Prostate gland (tissue), 2 donors: ENCODE results near the gene PDIA3. TPM values are rescaled to one million over a fixed set of nuclear protein-coding genes. Genes with fewer than 3 reads are reported as not detected.
A peak's percentile ranks its signal among the peaks of the same experiment; 100 is the strongest.
"Not testable (repeated sequence)": the region's sequence is repeated elsewhere in the genome, so short reads cannot be mapped to it uniquely, and the experiment has no call there.

Experiments used
- DNase-seq: peaks from one replicate; pipeline ENCODE4 v3.0.0-alpha.2; 2019; ENCODE audit warnings: low spot score
- H3K27ac ChIP-seq, 2 donors: fragments of 200-600 bp; sonication (generic); 2 replicates each; pipeline ENCODE4 v1.5.1; 2017 to 2019
- H3K27me3 ChIP-seq: fragments of 200-600 bp; sonication (generic); replicated peaks from 2 replicates; pipeline ENCODE4 v1.5.1; 2019; ENCODE audit not compliant: insufficient read depth
- H3K36me3 ChIP-seq, 2 donors: fragments of 200-600 bp; sonication (generic); 1 replicate in 1 of 2; 2 replicates in 1 of 2; pipeline versions ENCODE4 v1.5.1 to v1.8.1; 2017 to 2019
- H3K4me1 ChIP-seq: fragments of 200-600 bp; sonication (generic); replicated peaks from 2 replicates; pipeline ENCODE4 v1.5.1; 2019
- H3K4me3 ChIP-seq, 2 donors: fragments of 200-600 bp; sonication (generic); 2 replicates each; pipeline ENCODE4 v1.5.1; 2017 to 2019
- H3K9me3 ChIP-seq: fragments of 200-600 bp; sonication (generic); 2 replicates; pipeline ENCODE4 v1.5.1; 2017
- POLR2A ChIP-seq: fragments of 450-650 bp; IDR thresholded peaks from one replicate; pipeline ENCODE4 v1.6.1; 2016; ENCODE audit warnings: antibody characterized with exemption, mild to moderate bottlenecking
- POLR2AphosphoS5 ChIP-seq: sonication (generic); formaldehyde crosslinking; IDR thresholded peaks from one replicate; pipeline ENCODE4 v1.6.1; 2017; ENCODE audit warnings: antibody characterized with exemption
- WGBS: methylation state at CpG from one replicate; pipeline ENCODE4 v1.1.5; 2018; 5-methylcytosine and 5-hydroxymethylcytosine counted together
- intact Hi-C: fragments of 100-400 bp; cut with DNase I; formaldehyde crosslinking; loops from one replicate; pipeline ENCODE4 v1.14.2; 2022
- total RNA-seq, 2 donors: library from RNA; depleted of rRNA; stranded (reverse); fragments of >200 nt; gene quantifications; one replicate each; pipeline ENCODE4 v1.1.0, GENCODE V29; 2016
- TF ChIP-seq, protein P1 (sequence below), 4 experiments: fragments of 200-600 bp in 2 of 4; fragments of 450-650 bp in 2 of 4; sonication (generic) in 2 of 4; IDR thresholded peaks; 1 replicate in 3 of 4; 2 replicates in 1 of 4; pipeline ENCODE4 v1.5.1; 2016 to 2019; ENCODE audit warnings: antibody characterized with exemption in 4 of 4, mild to moderate bottlenecking in 2 of 4, moderate library complexity in 2 of 4

The PDIA3 gene
- total RNA-seq = 100 to 1,000 TPM; 172 to 432 TPM

DNA sequence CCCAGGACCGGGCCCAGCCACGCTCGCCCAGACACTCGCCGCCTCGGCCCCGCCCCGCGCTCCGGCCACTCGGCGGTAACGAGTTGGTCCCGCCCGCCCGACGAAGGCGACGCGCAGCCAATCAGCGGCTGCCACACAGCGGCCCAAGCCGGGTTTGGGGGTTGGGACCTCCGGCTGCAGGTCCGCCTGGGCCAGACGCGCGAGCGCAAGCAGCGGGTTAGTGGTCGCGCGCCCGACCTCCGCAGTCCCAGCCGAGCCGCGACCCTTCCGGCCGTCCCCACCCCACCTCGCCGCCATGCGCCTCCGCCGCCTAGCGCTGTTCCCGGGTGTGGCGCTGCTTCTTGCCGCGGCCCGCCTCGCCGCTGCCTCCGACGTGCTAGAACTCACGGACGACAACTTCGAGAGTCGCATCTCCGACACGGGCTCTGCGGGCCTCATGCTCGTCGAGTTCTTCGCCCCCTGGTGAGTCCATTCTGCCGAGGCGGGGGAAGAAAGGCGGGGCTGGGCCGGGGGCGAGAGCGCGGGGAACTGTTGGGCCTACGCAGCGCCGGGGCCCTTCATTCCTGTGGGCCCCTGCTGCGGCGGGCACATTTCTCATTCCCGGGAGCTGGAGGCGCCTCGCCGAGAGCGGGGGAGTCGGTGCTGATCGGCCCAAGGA lies at the start of gene PDIA3:
TSS of gene PDIA3 (plus strand) at position 194 of the 658 bp plus-strand sequence. CDS start at position 296, 102 bp downstream.
- peak; percentile 93 for DNase-seq
- Histone ChIP-seq H3K27ac (peak within 1 kb of the TSS; percentile 94 to 96), H3K4me3 (peak within 1 kb of the TSS; percentile 84 to 90)
- H3K9me3 ChIP-seq, H3K4me1 ChIP-seq, intact Hi-C loops, H3K27me3 ChIP-seq, H3K36me3 ChIP-seq: not testable (repeated sequence)
- TF ChIP-seq POLR2AphosphoS5 (peak; percentile 87), POLR2A (peak; percentile 98)
- TF ChIP-seq, protein P1, sequence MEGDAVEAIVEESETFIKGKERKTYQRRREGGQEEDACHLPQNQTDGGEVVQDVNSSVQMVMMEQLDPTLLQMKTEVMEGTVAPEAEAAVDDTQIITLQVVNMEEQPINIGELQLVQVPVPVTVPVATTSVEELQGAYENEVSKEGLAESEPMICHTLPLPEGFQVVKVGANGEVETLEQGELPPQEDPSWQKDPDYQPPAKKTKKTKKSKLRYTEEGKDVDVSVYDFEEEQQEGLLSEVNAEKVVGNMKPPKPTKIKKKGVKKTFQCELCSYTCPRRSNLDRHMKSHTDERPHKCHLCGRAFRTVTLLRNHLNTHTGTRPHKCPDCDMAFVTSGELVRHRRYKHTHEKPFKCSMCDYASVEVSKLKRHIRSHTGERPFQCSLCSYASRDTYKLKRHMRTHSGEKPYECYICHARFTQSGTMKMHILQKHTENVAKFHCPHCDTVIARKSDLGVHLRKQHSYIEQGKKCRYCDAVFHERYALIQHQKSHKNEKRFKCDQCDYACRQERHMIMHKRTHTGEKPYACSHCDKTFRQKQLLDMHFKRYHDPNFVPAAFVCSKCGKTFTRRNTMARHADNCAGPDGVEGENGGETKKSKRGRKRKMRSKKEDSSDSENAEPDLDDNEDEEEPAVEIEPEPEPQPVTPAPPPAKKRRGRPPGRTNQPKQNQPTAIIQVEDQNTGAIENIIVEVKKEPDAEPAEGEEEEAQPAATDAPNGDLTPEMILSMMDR (IDR thresholded peaks at IDR 0.05) = peak in 2 of 4 experiments; percentile 19 to 43
- under 1% methylated on average over 64 of the region's 84 CpGs for WGBS

DNA sequence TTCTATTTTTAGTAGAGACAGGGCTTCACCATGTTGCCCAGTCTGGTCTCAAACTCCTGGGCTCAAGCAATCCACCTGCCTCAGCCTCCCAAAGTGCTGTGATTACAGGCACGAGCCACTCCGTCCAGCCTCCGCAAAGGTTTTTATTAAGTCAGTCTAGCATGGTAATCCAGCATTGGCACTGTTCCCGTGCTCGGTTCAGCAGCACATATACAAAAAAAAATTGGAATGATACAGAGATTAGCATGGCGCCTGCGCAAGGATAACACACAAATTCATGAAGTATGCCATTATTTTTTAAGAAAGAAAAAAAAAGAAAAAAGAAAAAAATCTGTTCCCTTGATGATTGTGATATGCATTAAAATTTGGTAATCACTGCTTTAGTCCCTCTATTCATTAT lies 44.1 kb upstream of the PDIA3 start:
- DNase-seq = no peak
- intact Hi-C loops = no loop called here
- Histone ChIP-seq H3K9me3 (no peaks in the 10 kb centered on the region), H3K36me3 (no peaks in the 10 kb centered on the region), H3K4me1 (no peaks in the 10 kb centered on the region), H3K4me3 (no peak overlapping the region), H3K27ac (no peak overlapping the region), H3K27me3 (no peaks in the 10 kb centered on the region)
- WGBS = 81% methylated on average over 7 of the region's 7 CpGs
- TF ChIP-seq POLR2A (no peak), POLR2AphosphoS5 (no peak)
- TF ChIP-seq, protein P1 (IDR thresholded peaks at IDR 0.05) = no peak

DNA sequence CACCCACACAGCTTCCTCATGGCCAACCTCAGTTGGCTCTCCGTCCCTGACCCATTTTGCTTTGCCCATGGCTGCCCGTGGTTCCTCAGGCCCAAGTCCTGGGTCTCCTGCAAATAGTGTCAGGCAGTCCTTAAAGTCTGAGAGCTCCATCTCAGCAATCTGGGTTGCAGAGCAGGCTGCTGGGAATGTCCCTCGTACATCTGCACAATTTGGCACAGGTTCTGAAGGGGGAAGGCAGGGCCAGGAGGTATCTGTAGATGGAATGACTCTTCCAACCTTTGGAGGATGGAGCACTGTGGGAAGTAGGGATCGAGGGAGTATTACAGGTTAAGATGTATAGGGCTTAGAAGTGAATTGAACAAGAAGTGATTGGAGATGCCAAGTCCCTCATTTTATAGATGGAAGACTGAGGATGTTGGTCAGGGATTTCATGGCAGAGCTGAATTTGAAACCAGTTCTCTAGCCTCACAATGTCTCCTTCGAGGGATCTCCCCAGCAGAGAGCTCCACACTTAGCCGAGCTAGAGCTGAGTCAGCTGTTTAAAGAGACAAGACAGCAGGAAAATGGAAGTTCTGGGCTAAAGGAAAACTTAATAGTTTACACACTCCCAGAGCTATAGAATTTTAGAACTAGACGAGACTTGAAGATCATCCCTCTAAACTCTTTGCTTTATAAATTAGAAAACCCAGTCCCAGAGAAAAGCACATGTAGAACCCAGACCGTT lies 43.4 kb upstream of the PDIA3 start:
- H3K27me3 ChIP-seq = no peaks in the 10 kb centered on the region
- no peaks in the 10 kb centered on the region for H3K36me3 ChIP-seq
- no peak overlapping the region for H3K27ac ChIP-seq
- DNase-seq = no peak
- intact Hi-C loops = no loop called here
- WGBS = 64% methylated on average over 8 of the region's 8 CpGs
- H3K4me3 ChIP-seq = no peak overlapping the region
- TF ChIP-seq POLR2A = no peak
- TF ChIP-seq, protein P1 (IDR thresholded peaks at IDR 0.05) = no peak
- TF ChIP-seq POLR2AphosphoS5 = no peak
- no peaks in the 10 kb centered on the region for H3K4me1 ChIP-seq
- H3K9me3 ChIP-seq = no peaks in the 10 kb centered on the region

DNA sequence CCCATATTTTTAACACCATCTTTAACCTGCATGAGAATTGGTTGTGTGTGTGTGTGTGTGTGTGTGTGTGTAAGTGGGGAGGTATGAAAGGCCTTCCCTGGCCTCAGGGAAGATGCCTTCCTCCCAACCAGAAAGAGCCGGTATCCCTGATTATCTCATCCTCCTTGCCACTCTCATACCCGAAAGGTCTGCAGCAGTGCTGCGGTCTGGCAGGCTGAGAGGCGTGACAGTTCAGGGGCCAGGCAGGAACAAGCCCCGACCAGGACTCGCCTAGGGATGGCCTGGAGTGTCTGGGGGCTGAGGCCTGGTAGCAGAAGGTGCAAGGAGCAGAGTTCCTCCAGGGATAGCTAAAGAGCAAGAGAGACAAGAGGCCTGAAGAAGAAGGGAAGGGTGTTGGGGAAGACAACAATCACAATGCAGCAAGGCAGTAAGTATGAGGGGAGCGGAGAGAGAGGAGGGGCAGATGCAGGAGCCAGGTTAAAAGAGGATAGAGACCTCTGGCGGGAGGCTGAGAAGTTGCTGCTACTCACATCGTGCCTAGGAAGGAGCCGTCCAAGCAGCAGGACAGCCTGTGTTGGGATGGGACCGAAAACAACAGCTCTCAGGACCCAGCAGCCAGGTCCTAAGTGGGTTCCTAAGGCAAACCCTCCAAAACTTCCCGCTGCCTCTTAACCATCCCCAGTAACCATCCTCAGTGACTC lies 35.7 kb upstream of the PDIA3 start:
- intact Hi-C loops, H3K27ac ChIP-seq, H3K9me3 ChIP-seq, H3K27me3 ChIP-seq, H3K4me3 ChIP-seq, DNase-seq, H3K4me1 ChIP-seq, H3K36me3 ChIP-seq: not testable (repeated sequence)
- 83% methylated on average over 1 of the region's 12 CpGs for WGBS

DNA sequence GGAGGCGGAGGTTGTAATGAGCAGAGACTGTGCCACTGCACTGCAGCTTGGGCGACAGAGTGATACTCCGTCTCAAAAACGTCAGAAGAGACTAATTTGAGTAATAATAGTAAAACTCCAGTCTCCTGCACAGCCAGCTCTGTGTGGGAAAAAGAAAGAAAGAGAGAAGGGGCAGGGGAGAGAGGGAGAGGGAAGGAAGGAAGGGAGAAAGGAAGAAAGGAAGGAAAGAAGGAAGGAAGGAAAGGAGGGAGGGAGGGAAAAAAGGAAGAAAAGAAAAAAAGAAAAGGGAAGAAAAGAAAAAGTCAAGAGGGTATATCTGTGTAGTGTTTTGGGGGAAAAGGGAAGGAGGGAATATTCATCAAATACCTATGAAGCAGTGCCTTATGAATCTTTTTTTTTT lies 23.1 kb upstream of the PDIA3 start:
- Histone ChIP-seq H3K36me3 (no peaks in the 10 kb centered on the region), H3K27me3 (no peaks in the 10 kb centered on the region), H3K27ac (no peak overlapping the region), H3K4me1 (no peaks in the 10 kb centered on the region), H3K4me3 (no peak overlapping the region), H3K9me3 (no peaks in the 10 kb centered on the region)
- WGBS = 74% methylated on average over 4 of the region's 4 CpGs
- TF ChIP-seq POLR2AphosphoS5 (no peak), POLR2A (no peak)
- TF ChIP-seq, protein P1 (IDR thresholded peaks at IDR 0.05) = no peak
- no peak for DNase-seq
- intact Hi-C loops = no loop called here

DNA sequence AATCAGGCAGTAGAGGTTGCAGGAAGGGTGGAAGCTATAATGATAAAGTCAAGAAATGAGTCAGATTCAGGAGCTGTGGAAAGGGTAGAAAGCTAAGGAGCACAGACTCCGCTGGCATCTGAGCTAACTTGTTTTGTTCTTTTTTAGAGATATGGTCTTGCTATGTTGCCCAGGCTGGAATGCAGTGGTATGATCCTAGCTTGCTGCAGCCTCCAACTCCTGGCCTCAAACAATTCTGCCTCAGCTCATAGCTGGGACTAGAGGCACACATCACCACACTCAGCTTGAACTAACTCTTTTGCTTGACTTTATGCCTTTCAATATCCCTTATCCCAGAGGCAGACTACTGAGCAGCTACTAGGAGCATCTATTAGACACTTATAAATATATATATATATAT lies 19.9 kb upstream of the PDIA3 start:
- H3K9me3 ChIP-seq = not testable (repeated sequence)
- 100% methylated on average over 1 of the region's 1 CpG for WGBS

DNA sequence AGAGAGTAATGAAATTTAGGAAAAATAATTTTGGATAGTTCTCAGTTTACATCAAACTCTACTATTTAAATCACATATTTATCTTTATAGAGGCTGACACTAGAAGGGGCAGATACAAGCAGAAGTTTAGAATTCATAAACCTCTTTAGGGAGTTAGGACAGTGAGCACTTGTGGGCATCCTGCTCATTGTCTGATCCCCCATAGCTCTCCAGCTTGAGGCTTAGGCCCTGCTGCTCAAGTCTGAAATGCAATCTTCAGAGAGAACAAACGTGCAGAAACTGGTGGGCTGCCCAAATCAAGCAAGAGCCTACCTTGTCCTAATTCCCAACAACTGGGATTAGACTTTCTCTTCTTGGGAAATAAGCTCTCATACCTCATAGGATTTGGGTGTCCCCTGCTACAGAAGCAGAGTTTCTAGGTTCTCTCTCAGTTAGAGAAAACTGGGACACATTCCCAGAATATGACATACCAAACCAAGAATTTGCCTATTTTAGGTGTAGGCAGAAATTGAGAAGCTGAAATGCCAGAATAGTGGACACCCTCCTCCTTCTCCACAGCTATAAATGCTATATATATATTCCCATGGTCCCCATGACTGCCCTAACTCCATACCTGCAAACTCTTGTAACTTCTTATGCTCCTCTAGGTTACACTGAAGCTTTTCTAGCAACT lies 18.0 kb upstream of the PDIA3 start:
- H3K4me3 ChIP-seq, H3K9me3 ChIP-seq, H3K27ac ChIP-seq, intact Hi-C loops, H3K27me3 ChIP-seq, H3K4me1 ChIP-seq, DNase-seq, H3K36me3 ChIP-seq: not testable (repeated sequence)
- WGBS = 50% methylated on average over 1 of the region's 1 CpG

More for the DNA sequence above, 19.9 kb upstream of the PDIA3 start:
- intact Hi-C loops, H3K27ac ChIP-seq, H3K36me3 ChIP-seq, H3K4me3 ChIP-seq, DNase-seq, H3K27me3 ChIP-seq, H3K4me1 ChIP-seq: not testable (repeated sequence)
